Stomach (tissue), 9 donors: ENCODE measurements around the gene NDFIP1. TPM values are rescaled to one million over a fixed set of nuclear protein-coding genes. Genes with fewer than 3 reads are reported as not detected.

Experiments used
- DNase-seq, 2 donors: peaks; one replicate each; pipeline versions ENCODE4 v3.0.0 to v3.0.0-alpha.2; 2013 to 2019
- H3K27ac ChIP-seq, 5 donors: fragments of 200-600 bp in 4 of 5; sonication (generic) in 4 of 5; one replicate each; pipeline ENCODE4 v1.5.1; 2013 to 2019; ENCODE audit warnings: mild to moderate bottlenecking in 1 of 5, moderate library complexity in 1 of 5
- H3K27me3 ChIP-seq, 3 donors: fragments of 200-600 bp; sonication (generic); one replicate each; pipeline ENCODE4 v1.5.1; 2017 to 2019; ENCODE audit warnings: mixed run types in 1 of 3
- H3K36me3 ChIP-seq, 4 donors: fragments of 200-600 bp; sonication (generic); 1 replicate in 3 of 4; 2 replicates in 1 of 4; pipeline ENCODE4 v1.5.1; 2016 to 2019
- H3K4me1 ChIP-seq, 4 donors: fragments of 200-600 bp; sonication (generic); one replicate each; pipeline ENCODE4 v1.5.1; 2016 to 2019
- H3K4me3 ChIP-seq, 4 donors: fragments of 200-600 bp; sonication (generic) in 3 of 4; one replicate each; pipeline ENCODE4 v1.5.1; 2016 to 2019; ENCODE audit warnings: mild to moderate bottlenecking in 1 of 4
- H3K9me3 ChIP-seq, 4 donors: fragments of 200-600 bp; sonication (generic); one replicate each; pipeline ENCODE4 v1.5.1; 2016 to 2019
- CTCF ChIP-seq, 7 experiments: fragments of 450-650 bp in 4 of 7; fragments of 200-600 bp in 3 of 7; sonication (generic) in 3 of 7; IDR thresholded peaks; one replicate each; pipeline ENCODE4 v1.5.1; 2016 to 2019; ENCODE audit warnings: antibody characterized with exemption in 7 of 7, control low read depth in 2 of 7, mild to moderate bottlenecking in 1 of 7
- EP300 ChIP-seq: sonication (generic); formaldehyde crosslinking; IDR thresholded peaks from one replicate; pipeline ENCODE4 v1.6.1; 2017; ENCODE audit warnings: antibody characterized with exemption
- POLR2A ChIP-seq, 4 donors: fragments of 450-650 bp; IDR thresholded peaks; one replicate each; pipeline ENCODE4 v1.6.1; 2016; ENCODE audit warnings: antibody characterized with exemption in 4 of 4, control low read depth in 2 of 4, mild to moderate bottlenecking in 1 of 4, moderate library complexity in 1 of 4
- POLR2AphosphoS5 ChIP-seq, 3 donors: sonication (generic); formaldehyde crosslinking; IDR thresholded peaks; one replicate each; pipeline ENCODE4 v1.6.1; 2016; ENCODE audit warnings: antibody characterized with exemption in 3 of 3
- WGBS, 5 donors: extraction: QIAGEN DNeasy Blood & Tissue Kit in 3 of 5; methylation state at CpG; one replicate each; pipeline versions ENCODE4 v1.1.5 to v1.1.7; 2013 to 2018; 5-methylcytosine and 5-hydroxymethylcytosine counted together
- intact Hi-C: fragments of 100-400 bp; cut with DNase I; formaldehyde crosslinking; loops from one replicate; pipeline ENCODE4 v1.15.1; 2023; ENCODE audit warnings: low total_unique reads
- polyA plus RNA-seq, 3 donors: library from polyadenylated mRNA; stranded (reverse); fragments of 200-250 nt; gene quantifications; one replicate each; pipeline ENCODE4 v1.2.3, GENCODE V29; 2013
- total RNA-seq, 5 donors: library from RNA; depleted of rRNA; stranded (reverse); fragments of >200 nt; gene quantifications; one replicate each; pipeline versions ENCODE4 v1.1.0 to v1.2.3, GENCODE V29; 2014 to 2016
- donor health status: healthy with polysubstance abuse.
- donor health status: Bipolar disorder and iron deficiency.
- donor health status: healthy.

The NDFIP1 gene
- total and polyA plus RNA-seq, 8 donors: 20.2 to 123 (median 27.5) TPM

- TF ChIP-seq POLR2AphosphoS5 (IDR thresholded peaks at IDR 0.05) (no peak), POLR2A (IDR thresholded peaks at IDR 0.05) (no peak), CTCF (IDR thresholded peaks at IDR 0.05) (no peak)
- 70 to 81% (median 71%) methylated on average over 3 of the region's 3 CpGs for WGBS, 5 donors
These were observed 36.1 kb upstream of the NDFIP1 start for GRCh38 chr5:142072488-142072887.

GRCh38 chr5:142073362-142073988 lies 35.1 kb upstream of the NDFIP1 start:
- WGBS, 5 donors: 36 to 67% (median 48%) methylated on average over 2 of the region's 2 CpGs
- DNase-seq: no peak
- Histone ChIP-seq H3K27ac (no peak overlapping the region), H3K9me3 (no peaks in the 10 kb centered on the region), H3K27me3 (no peaks in the 10 kb centered on the region), H3K4me1 (peaks cover 0 to 12% (median 2%) of the 10 kb centered on the region in 4 donors), H3K36me3 (no peaks in the 10 kb centered on the region), H3K4me3 (no peak overlapping the region)
- TF ChIP-seq EP300: no peak
- TF ChIP-seq POLR2AphosphoS5 (IDR thresholded peaks at IDR 0.05): no peak
- TF ChIP-seq POLR2A (IDR thresholded peaks at IDR 0.05): no peak
- TF ChIP-seq CTCF (IDR thresholded peaks at IDR 0.05): no peak
- intact Hi-C loops: no loop called here

More at GRCh38 chr5:142072488-142072887, 36.1 kb upstream of the NDFIP1 start:
- no peak for DNase-seq
- Histone ChIP-seq H3K4me1 (peaks cover 0 to 12% (median 2%) of the 10 kb centered on the region in 4 donors), H3K27ac (no peak overlapping the region), H3K9me3 (no peaks in the 10 kb centered on the region), H3K4me3 (no peak overlapping the region), H3K27me3 (no peaks in the 10 kb centered on the region), H3K36me3 (no peaks in the 10 kb centered on the region)
- intact Hi-C loops: no loop called here

- Histone ChIP-seq H3K27ac (no peak overlapping the region), H3K9me3 (no peaks in the 10 kb centered on the region), H3K27me3 (no peaks in the 10 kb centered on the region), H3K4me1 (peaks cover 0 to 12% (median 2%) of the 10 kb centered on the region in 4 donors), H3K36me3 (no peaks in the 10 kb centered on the region), H3K4me3 (no peak overlapping the region)
- WGBS, 5 donors: 53 to 73% (median 60%) methylated on average over 2 of the region's 2 CpGs
- intact Hi-C loops: no loop called here
- no peak for DNase-seq
- TF ChIP-seq POLR2AphosphoS5 (IDR thresholded peaks at IDR 0.05): no peak
These were observed 34.6 kb upstream of the NDFIP1 start for GRCh38 chr5:142074006-142074405.

- Histone ChIP-seq H3K27ac (no peak overlapping the region), H3K36me3 (no peaks in the 10 kb centered on the region), H3K27me3 (no peaks in the 10 kb centered on the region), H3K4me3 (no peak overlapping the region), H3K4me1 (peaks cover 0 to 9% (median 2%) of the 10 kb centered on the region in 4 donors), H3K9me3 (no peaks in the 10 kb centered on the region)
- intact Hi-C loops: no loop called here
- WGBS, 5 donors: 72 to 78% (median 76%) methylated on average over 3 of the region's 3 CpGs
- DNase-seq: no peak
- TF ChIP-seq CTCF (IDR thresholded peaks at IDR 0.05) (no peak), POLR2A (IDR thresholded peaks at IDR 0.05) (no peak), EP300 (no peak), POLR2AphosphoS5 (IDR thresholded peaks at IDR 0.05) (no peak)
These were observed 30.4 kb upstream of the NDFIP1 start for GRCh38 chr5:142078221-142078620.

- DNase-seq: no peak
- H3K4me1 ChIP-seq: peaks cover 0 to 5% (median 2%) of the 10 kb centered on the region in 4 donors
- intact Hi-C loops: no loop called here
- no peak overlapping the region for H3K4me3 ChIP-seq
- no peaks in the 10 kb centered on the region for H3K27me3 ChIP-seq
- H3K27ac ChIP-seq: no peak overlapping the region
- TF ChIP-seq POLR2AphosphoS5 (IDR thresholded peaks at IDR 0.05) (no peak), EP300 (no peak), CTCF (IDR thresholded peaks at IDR 0.05) (no peak), POLR2A (IDR thresholded peaks at IDR 0.05) (no peak)
- 77 to 100% (median 92%) methylated on average over 1 of the region's 1 CpG for WGBS, 5 donors
- H3K36me3 ChIP-seq: no peaks in the 10 kb centered on the region
- no peaks in the 10 kb centered on the region for H3K9me3 ChIP-seq
These were observed 29.9 kb upstream of the NDFIP1 start for GRCh38 chr5:142078706-142079105.
